Stimulated activated CD8-positive, alpha-beta memory T cell treated with anti-CD3 and anti-CD28 coated beads, Interleukin-15, amount 100 ng/mL, for 24 hours (primary cell): Measurements from ENCODE around the gene COX8A.

Experiments
- DNase-seq: peaks from one replicate; pipeline ENCODE4 v3.0.0-alpha.2; 2020; ENCODE audit warnings: low read depth

Gene COX8A

GRCh38 chr11:64021757-64022093 lies 47.3 kb downstream of the COX8A start:
- no peak for DNase-seq

DNA sequence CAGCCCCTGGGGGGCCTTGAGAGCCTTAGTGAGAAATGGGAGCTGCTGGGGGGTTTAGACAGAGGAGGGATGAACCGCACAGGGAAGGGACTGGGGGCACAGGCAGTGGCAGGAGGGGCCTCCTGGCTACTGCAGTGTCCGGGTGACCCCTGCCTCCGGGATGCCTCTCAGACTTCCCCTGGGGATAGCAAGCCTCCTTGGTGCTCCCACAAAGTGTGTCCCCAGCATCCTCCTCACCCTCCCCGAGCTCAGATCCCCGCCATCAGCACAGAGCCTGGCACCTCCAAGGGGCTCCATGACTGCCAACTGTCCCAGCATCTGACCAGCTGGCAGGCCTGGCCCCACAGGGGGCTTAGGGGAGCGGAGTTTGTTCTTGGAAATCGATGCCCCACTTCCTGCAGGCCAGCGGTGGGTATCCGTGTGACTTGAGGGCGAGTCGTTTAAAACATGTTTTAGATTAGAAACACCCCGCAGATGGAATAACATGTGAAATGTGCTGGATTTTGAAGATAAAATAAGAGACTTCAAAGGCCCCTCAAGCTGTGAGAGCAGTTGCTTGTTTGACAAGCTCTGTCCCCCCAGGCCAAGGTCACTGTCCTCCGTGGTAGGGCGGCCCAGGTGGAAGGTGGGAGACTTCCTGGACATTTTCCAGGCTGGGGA lies 47.8 kb downstream of the COX8A start:
- no peak for DNase-seq

GRCh38 chr11:64023712-64024710 lies 49.6 kb downstream of the COX8A start:
- DNase-seq = no peak

DNA sequence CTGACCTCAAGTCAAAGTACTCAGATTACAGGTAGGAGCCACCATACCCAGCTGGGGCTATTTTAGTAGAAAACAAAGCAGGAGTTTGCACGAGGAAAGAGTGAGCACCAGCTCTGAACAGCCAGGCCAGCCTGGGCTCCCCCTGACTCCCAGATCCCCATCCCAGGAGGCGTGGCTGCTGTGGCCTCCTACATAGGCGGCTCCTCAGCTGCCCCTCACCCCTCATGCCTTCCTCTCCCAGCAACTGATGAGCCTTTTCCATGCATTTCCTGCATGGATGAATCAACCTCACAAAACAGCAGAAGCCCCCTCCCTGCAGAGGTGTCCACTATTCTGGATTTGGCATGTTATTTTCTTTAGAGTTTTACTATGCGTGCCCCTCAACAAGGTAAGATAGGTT lies 50.8 kb downstream of the COX8A start:
- DNase-seq = no peak
